ENCODE measurements around the gene NUBP2.

GRCh38 chr16:1761751-1762150, 21.0 kb upstream of the NUBP2 start:
- TF ChIP-seq, protein P1, sequence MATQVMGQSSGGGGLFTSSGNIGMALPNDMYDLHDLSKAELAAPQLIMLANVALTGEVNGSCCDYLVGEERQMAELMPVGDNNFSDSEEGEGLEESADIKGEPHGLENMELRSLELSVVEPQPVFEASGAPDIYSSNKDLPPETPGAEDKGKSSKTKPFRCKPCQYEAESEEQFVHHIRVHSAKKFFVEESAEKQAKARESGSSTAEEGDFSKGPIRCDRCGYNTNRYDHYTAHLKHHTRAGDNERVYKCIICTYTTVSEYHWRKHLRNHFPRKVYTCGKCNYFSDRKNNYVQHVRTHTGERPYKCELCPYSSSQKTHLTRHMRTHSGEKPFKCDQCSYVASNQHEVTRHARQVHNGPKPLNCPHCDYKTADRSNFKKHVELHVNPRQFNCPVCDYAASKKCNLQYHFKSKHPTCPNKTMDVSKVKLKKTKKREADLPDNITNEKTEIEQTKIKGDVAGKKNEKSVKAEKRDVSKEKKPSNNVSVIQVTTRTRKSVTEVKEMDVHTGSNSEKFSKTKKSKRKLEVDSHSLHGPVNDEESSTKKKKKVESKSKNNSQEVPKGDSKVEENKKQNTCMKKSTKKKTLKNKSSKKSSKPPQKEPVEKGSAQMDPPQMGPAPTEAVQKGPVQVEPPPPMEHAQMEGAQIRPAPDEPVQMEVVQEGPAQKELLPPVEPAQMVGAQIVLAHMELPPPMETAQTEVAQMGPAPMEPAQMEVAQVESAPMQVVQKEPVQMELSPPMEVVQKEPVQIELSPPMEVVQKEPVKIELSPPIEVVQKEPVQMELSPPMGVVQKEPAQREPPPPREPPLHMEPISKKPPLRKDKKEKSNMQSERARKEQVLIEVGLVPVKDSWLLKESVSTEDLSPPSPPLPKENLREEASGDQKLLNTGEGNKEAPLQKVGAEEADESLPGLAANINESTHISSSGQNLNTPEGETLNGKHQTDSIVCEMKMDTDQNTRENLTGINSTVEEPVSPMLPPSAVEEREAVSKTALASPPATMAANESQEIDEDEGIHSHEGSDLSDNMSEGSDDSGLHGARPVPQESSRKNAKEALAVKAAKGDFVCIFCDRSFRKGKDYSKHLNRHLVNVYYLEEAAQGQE (IDR thresholded peaks at IDR 0.05; ENCODE audit: insufficient read depth in 1 of 2, low read depth in 2 of 2, low read length in 2 of 2), result no peak
- TF ChIP-seq TAF1 (IDR thresholded peaks at IDR 0.05; ENCODE audit: borderline replicate concordance, insufficient read depth, low read length) (no peak), POLR2AphosphoS5 (IDR thresholded peaks at IDR 0.05; ENCODE audit: low read depth, low read length) (no peak; the same call in 1 of the 2 replicates)

Data from PFSK-1 (cell line).